Caco-2 (cell line): ENCODE results near the gene ITPRIPL1. TPM values are rescaled to one million over a fixed set of nuclear protein-coding genes. Genes with fewer than 3 reads are reported as not detected.

ENCODE experiments used
- Bru-seq: library from RNA; stranded (reverse); fragments of 400-500 nt; gene quantifications from one replicate; lab custom pipeline; 2021; lab: Mats Ljungman, UMichigan
- BruChase-seq, 2 experiments: library from RNA; stranded (reverse); fragments of 400-500 nt; gene quantifications; one replicate each; lab custom pipeline; 2021; lab: Mats Ljungman, UMichigan
- BruUV-seq: library from RNA; stranded (reverse); fragments of 400-500 nt; replicated peaks from 2 replicates; lab custom pipeline; 2021; lab: Mats Ljungman, UMichigan
- CTCF ChIA-PET: fragments of 300-600 bp; sonication (Branson Sonifier 250); formaldehyde crosslinking; loops from one replicate; lab custom pipeline; 2022; ENCODE audit warnings: antibody characterized with exemption; lab: Charles Lee
- POLR2A ChIA-PET: fragments of 300-600 bp; sonication (Branson Sonifier 250); formaldehyde crosslinking; loops from one replicate; lab custom pipeline; 2022; ENCODE audit warnings: antibody characterized with exemption; lab: Charles Lee
- DNase-seq, 2 experiments: peaks; one replicate each; pipeline versions ENCODE4 v3.0.0 to v3.0.0-alpha.2; 2020 to 2022
- H3K27me3 ChIP-seq: replicated peaks from 2 replicates; pipeline ENCODE4 v1.6.0; 2011; ENCODE audit warnings: low read length; ENCODE audit not compliant: control insufficient read depth, insufficient read depth
- H3K36me3 ChIP-seq: 2 replicates; pipeline ENCODE4 v1.5.1; 2011; ENCODE audit warnings: low read length; ENCODE audit not compliant: control insufficient read depth, insufficient read depth
- H3K4me1 ChIP-seq: fragments of 250-450 bp; sonication (Bioruptor Pico); 2 replicates; pipeline ENCODE4 v1.5.1; 2020; ENCODE audit warnings: mild to moderate bottlenecking
- H3K4me3 ChIP-seq: 2 replicates; pipeline ENCODE4 v1.5.1; 2011; ENCODE audit warnings: low read depth, mild to moderate bottlenecking, control low read depth, low read length
- H3K9me3 ChIP-seq: fragments of 250-450 bp; sonication (Bioruptor Pico); 2 replicates; pipeline ENCODE4 v1.5.1; 2020; ENCODE audit warnings: mild to moderate bottlenecking, moderate library complexity
- H3K27ac Mint-ChIP-seq: one replicate; pipeline ENCODE4 v1.8.0; 2022; ENCODE audit warnings: mixed read lengths; ENCODE audit not compliant: unreplicated experiment
- H3K27me3 Mint-ChIP-seq: one replicate; pipeline ENCODE4 v1.8.0; 2022; ENCODE audit warnings: mixed read lengths; ENCODE audit not compliant: insufficient read depth, unreplicated experiment
- H3K36me3 Mint-ChIP-seq: one replicate; pipeline ENCODE4 v1.8.0; 2022; ENCODE audit warnings: mild to moderate bottlenecking, mixed read lengths; ENCODE audit not compliant: insufficient read depth, unreplicated experiment
- H3K4me1 Mint-ChIP-seq: one replicate; pipeline ENCODE4 v1.8.0; 2022; ENCODE audit warnings: low read depth, mixed read lengths; ENCODE audit not compliant: unreplicated experiment
- H3K4me3 Mint-ChIP-seq: one replicate; pipeline ENCODE4 v1.8.0; 2022; ENCODE audit warnings: mild to moderate bottlenecking, moderate library complexity, mixed read lengths; ENCODE audit not compliant: unreplicated experiment
- H3K9me3 Mint-ChIP-seq: one replicate; pipeline ENCODE4 v1.8.0; 2022; ENCODE audit warnings: mixed read lengths; ENCODE audit not compliant: unreplicated experiment
- CTCF ChIP-seq, 2 experiments: fragments of 200-600 bp in 1 of 2; IDR thresholded peaks; 1 replicate in 1 of 2; 2 replicates in 1 of 2; pipeline versions ENCODE4 v1.5.1 to v1.8.0; 2011 to 2022; ENCODE audit warnings: antibody characterized with exemption in 1 of 2, control low read depth in 1 of 2, inconsistent platforms in 1 of 2, low read depth in 1 of 2, low read length in 1 of 2, mild to moderate bottlenecking in 1 of 2, moderate library complexity in 1 of 2; ENCODE audit not compliant: insufficient read depth in 1 of 2, severe bottlenecking in 1 of 2, unreplicated experiment in 1 of 2
- intact Hi-C: fragments of 100-400 bp; cut with micrococcal nuclease; formaldehyde crosslinking; loops from one replicate; pipeline ENCODE4 v1.10.0; 2022; ENCODE audit not compliant: unreplicated experiment
- long read RNA-seq: library from polyadenylated mRNA; stranded (forward); transcript quantifications from one replicate; pipeline ENCODE4 v2.0.0, GENCODE V29; 2022
- total RNA-seq: library from RNA; stranded (reverse); gene quantifications from 2 replicates; pipeline ENCODE4 v1.2.3, GENCODE V29; 2022

The ITPRIPL1 gene
- total RNA-seq, result 1.9 and 3.1 TPM in 2 replicates
- percentile 33 among the genes with signal in this experiment for Bru-seq, nascent RNA
- percentile 50 among the genes with signal in this experiment for BruChase-seq, experiment 1, labeled RNA remaining after a 2-hour chase
- percentile 42 among the genes with signal in this experiment for BruChase-seq, experiment 2, labeled RNA remaining after a 6-hour chase
- long read RNA-seq, full-length matches to known transcripts, result 3 of 3 reads
- long read RNA-seq, partial matches to known transcripts, result 0 of 3 reads
- long read RNA-seq, other reads (novel, unspliced or antisense), result 0 of 3 reads

GRCh38 chr2:96325041-96325883 lies at the start of gene ITPRIPL1:
TSS of gene ITPRIPL1 (plus strand) at chr2:96325317. CDS start at chr2:96325840, 523 bp downstream.
- intact Hi-C loops, result no loop called here
- H3K4me1 ChIP-seq, result peaks cover 12% of the 10 kb centered on the region; the same call in 1 of the 2 replicates
- no peaks in the 10 kb centered on the region for H3K4me1 Mint-ChIP-seq
- peak within 1 kb of the TSS; percentile 63 for H3K4me3 Mint-ChIP-seq
- peak in 1 of 2 experiments; percentile 10 for DNase-seq
- no peak for TF ChIP-seq CTCF (IDR thresholded peaks at IDR 0.05; ENCODE audit: insufficient read depth in 1 of 2, low read depth in 1 of 2, low read length in 1 of 2, severe bottlenecking in 1 of 2, unreplicated experiment in 1 of 2)
- H3K36me3 Mint-ChIP-seq, result no peaks in the 10 kb centered on the region
- ChIA-PET CTCF (interaction anchor here (0.5 kb wide), 1 partner anchor 543 kb away, joined by 4 read pairs; no protein-coding TSS in a partner anchor), POLR2A (interaction anchor here (0.6 kb wide), 1 partner anchor 10 kb away, joined by 7 read pairs; the partner anchor contains the start of gene NCAPH)
- no peaks in the 10 kb centered on the region for H3K9me3 ChIP-seq
- peaks cover 2% of the 10 kb centered on the region; the same call in 1 of the 2 replicates for H3K27me3 ChIP-seq
- no TSS peak for BruUV-seq
- H3K36me3 ChIP-seq, result no peaks in the 10 kb centered on the region
- H3K4me3 ChIP-seq, result peak within 1 kb of the TSS; percentile 34
- H3K27ac Mint-ChIP-seq, result no peak within 1 kb of the TSS
- no peaks in the 10 kb centered on the region for H3K9me3 Mint-ChIP-seq
- peaks cover 9% of the 10 kb centered on the region for H3K27me3 Mint-ChIP-seq

- no peaks in the 10 kb centered on the region for H3K4me1 ChIP-seq
- intact Hi-C loops, result no loop called here
- BruUV-seq, result no TSS peak
- POLR2A ChIA-PET, result no interaction called here
- Mint-ChIP-seq H3K9me3 (no peaks in the 10 kb centered on the region), H3K27ac (no peak overlapping the region), H3K4me3 (no peak overlapping the region), H3K36me3 (peaks cover 92% of the 10 kb centered on the region), H3K27me3 (no peaks in the 10 kb centered on the region), H3K4me1 (no peaks in the 10 kb centered on the region)
- H3K4me3 ChIP-seq, result no peak overlapping the region
- no peaks in the 10 kb centered on the region for H3K27me3 ChIP-seq
- peaks cover 17% of the 10 kb centered on the region for H3K36me3 ChIP-seq
- TF ChIP-seq CTCF (IDR thresholded peaks at IDR 0.05; ENCODE audit: insufficient read depth in 1 of 2, low read depth in 1 of 2, low read length in 1 of 2, severe bottlenecking in 1 of 2, unreplicated experiment in 1 of 2), result no peak
- CTCF ChIA-PET, result no interaction called here
- no peaks in the 10 kb centered on the region for H3K9me3 ChIP-seq
- DNase-seq, result no peak
Observed at GRCh38 chr2:96276787-96277499, 48.2 kb upstream of the ITPRIPL1 start.
